ENCODE data around the gene UMPS.
"Not testable (repeated sequence)": the region's sequence is repeated elsewhere in the genome, so short reads cannot be mapped to it uniquely, and the experiment has no call there.

UMPS gene

GRCh38 chr3:124707656-124708062 is 22.6 kb upstream of the UMPS start:
- FAIRE-seq: no peak

GRCh38 chr3:124714223-124714853 is 15.9 kb upstream of the UMPS start:
- FAIRE-seq: no peak

- no peak for FAIRE-seq
These were observed 7.7 kb upstream of the UMPS start for GRCh38 chr3:124722589-124722988.

- no peak for FAIRE-seq
These were observed 667 bp downstream of the UMPS start for GRCh38 chr3:124730941-124731297.

- no peak for FAIRE-seq
These were observed 1.5 kb downstream of the UMPS start for GRCh38 chr3:124731760-124732159.

GRCh38 chr3:124741027-124741426 is 10.8 kb downstream of the UMPS start:
- no peak for FAIRE-seq

- FAIRE-seq: no peak
These were observed 15.5 kb downstream of the UMPS start for GRCh38 chr3:124745756-124746155.

- no peak for FAIRE-seq
These were observed 17.1 kb downstream of the UMPS start for GRCh38 chr3:124747111-124747981.

GRCh38 chr3:124748560-124749198 is 18.4 kb downstream of the UMPS start:
- no peak for FAIRE-seq

GRCh38 chr3:124749877-124750276 is 19.6 kb downstream of the UMPS start:
- not testable (repeated sequence) for FAIRE-seq

- FAIRE-seq: no peak
These were observed 21.2 kb downstream of the UMPS start for GRCh38 chr3:124751501-124751900.

- FAIRE-seq: no peak
These were observed 21.8 kb downstream of the UMPS start for GRCh38 chr3:124752051-124752450.

GRCh38 chr3:124757926-124758325 is 27.7 kb downstream of the UMPS start:
- FAIRE-seq: not testable (repeated sequence)

- FAIRE-seq: no peak
These were observed 28.8 kb downstream of the UMPS start for GRCh38 chr3:124758851-124759635.

GRCh38 chr3:124759666-124760401 is 29.6 kb downstream of the UMPS start:
- FAIRE-seq: no peak

- FAIRE-seq: no peak
These were observed 30.3 kb downstream of the UMPS start for GRCh38 chr3:124760601-124761000.

- no peak for FAIRE-seq
These were observed 31.1 kb downstream of the UMPS start for GRCh38 chr3:124761250-124761796.

- FAIRE-seq: no peak
These were observed 31.8 kb downstream of the UMPS start for GRCh38 chr3:124761935-124762660.

- no peak for FAIRE-seq
These were observed 32.4 kb downstream of the UMPS start for GRCh38 chr3:124762661-124763011.

GRCh38 chr3:124763206-124763605 is 33.0 kb downstream of the UMPS start:
- FAIRE-seq: no peak

GRCh38 chr3:124763644-124764358 is 33.5 kb downstream of the UMPS start:
- FAIRE-seq: no peak

Measured in A204.1 (cell line).